HG03378 (cell line): ENCODE data around the gene RAD54L.
"Not testable (repeated sequence)": the region's sequence is repeated elsewhere in the genome, so short reads cannot be mapped to it uniquely, and the experiment has no call there.

Source experiments
- ATAC-seq: cut with Tn5 transposase; IDR thresholded peaks from one replicate; pipeline ENCODE4 v1.9.1; 2021; ENCODE audit warnings: mild to moderate bottlenecking, moderate library complexity; ENCODE audit not compliant: unreplicated experiment

Gene RAD54L

DNA sequence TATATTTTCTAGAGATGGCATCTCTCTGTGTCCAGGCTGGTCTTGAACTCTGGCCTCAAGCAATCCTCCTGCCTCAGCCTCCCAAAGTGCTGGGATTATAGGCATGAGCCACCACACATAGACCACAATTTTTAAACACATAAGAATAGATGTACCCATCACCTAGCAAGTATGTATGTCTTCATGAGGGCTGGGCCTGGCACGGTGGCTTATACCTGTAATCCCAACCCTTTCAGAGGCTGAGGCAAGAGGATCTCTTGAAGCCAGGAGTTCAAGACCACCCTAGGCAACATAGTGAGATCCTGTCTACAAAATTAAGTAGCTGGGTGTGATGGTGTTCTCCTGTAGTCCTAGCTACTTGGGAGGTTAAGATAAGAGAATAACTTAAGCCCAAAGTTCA is 69.8 kb downstream of the RAD54L start:
- ATAC-seq, result no peak

DNA sequence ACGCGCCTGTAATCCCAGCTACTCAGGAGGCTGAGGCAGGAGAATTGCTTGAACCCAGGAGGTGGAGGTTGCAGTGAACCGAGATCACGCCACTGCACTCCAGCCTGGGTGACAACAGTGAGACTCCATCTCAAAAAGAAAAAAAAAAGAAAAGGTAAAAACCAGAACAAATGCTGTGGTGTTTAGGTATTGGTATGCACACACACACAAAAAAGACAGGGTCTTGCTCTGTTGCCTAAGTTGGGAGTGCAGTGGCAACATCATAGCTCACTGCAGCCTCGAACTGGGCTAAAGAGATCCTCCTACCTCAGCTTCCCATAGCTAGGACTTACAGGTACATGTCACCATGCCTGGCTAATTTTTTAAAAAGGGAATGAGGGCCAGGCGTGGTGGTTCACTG is 71.7 kb downstream of the RAD54L start:
- not testable (repeated sequence) for ATAC-seq

DNA sequence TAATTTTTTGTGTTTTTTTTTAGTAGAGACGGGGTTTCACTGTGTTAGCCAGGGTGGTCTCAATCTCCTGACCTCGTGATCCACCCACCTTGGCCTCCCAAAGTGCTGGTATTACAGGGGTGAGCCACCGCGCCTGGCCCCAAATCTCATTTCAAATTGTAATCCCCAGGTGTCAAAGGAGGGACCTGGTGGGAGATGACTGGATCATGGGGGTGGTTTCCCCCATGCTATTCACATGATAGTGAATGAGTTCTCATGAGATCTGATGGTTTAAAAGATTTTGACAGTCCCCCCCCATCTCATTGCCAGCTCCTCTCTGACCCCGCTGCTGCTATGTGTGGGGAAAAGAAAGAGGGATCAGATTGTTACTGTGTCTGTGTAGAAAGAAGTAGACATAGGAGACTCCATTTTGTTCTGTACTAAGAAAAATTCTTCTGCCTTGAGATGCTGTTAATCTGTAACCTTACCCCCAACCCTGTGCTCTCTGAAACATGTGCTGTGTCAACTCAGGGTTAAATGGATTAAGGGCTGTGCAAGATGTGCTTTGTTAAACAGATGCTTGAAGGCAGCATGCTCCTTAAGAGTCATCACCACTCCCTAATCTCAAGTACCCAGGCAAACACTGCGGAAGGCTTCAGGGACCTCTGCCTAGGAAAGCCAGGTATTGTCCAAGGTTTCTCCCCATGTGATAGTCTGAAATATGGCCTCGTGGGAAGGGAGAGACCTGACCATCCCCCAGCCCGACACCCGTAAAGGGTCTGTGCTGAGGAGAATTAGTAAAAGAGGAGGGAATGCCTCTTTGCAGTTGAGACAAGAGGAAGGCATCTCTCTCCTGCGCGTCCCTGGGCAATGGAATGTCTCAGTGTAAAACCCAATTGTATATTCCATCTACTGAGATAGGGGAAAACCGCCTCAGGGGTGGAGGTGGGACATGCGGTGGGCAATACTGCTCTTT is 72.7 kb downstream of the RAD54L start:
- ATAC-seq, result not testable (repeated sequence)

DNA sequence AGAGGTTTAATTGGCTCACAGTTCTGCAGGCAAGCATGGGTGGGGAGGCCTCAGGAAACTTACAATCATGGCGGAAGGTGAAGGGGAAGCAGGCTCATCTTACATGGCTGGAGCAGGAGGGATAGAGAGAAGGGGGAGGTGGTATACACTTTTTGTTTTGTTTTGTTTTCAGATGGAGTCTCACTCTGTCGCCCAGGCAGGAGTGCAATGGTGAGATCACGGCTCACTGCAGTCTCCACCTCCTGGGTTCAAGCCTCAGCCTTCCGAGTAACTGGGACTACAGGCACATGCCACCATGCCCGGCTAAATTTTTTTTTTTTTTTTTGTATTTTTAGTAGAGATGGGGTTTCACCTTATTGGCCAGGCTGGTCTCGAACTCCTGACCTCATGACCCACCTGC is 74.6 kb downstream of the RAD54L start:
- ATAC-seq, result not testable (repeated sequence)

DNA sequence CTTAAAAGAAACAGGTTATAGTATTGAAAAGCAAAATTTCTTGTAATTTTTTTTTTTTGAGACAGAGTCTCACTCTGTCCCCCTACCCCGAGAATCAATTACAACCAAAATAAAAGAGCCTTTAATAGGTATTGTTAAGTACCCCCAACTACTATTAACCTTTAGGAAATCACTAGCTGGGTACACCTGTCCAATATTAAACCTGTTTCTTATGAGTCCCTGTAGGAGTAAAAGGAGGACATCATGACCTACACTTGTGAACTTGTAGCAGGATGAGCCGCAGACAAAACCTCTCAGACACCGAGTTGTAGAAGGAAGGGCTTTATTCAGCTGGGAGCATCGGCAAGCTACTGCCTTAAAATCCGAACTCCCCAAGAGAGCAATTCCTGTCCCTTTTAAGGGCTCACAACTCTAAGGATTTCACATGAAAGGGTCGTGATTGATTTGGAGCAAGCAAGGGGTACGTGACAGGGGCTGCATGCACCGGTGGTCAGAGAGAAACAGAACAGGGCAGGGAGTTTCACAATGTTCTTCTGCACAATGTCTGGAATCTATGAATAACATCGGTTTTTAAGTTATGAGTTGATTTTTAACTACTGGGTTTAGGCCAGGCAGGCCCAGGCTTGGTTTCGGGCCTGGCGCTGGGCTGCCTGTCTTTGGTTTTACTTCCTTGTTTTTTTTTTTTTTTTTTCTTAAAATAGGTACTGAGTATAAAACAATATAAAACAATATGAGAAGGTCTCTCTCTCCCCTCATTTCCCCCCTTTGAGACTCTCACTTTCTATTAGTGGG is 77.9 kb downstream of the RAD54L start:
- not testable (repeated sequence) for ATAC-seq
